IMR-90 (cell line): ENCODE data around the gene IFNAR2.

ENCODE experiments used
- POLR2A ChIP-seq: IDR thresholded peaks from 2 replicates; pipeline ENCODE4 v1.6.1; 2012; ENCODE audit warnings: mild to moderate bottlenecking, low read depth, low read length
- RFX5 ChIP-seq: IDR thresholded peaks from 2 replicates; pipeline ENCODE4 v1.8.0; 2012; ENCODE audit warnings: low read depth, mild to moderate bottlenecking, low read length, moderate library complexity
- TF ChIP-seq, protein P1 (sequence below): conservative IDR thresholded peaks from 2 replicates; pipeline ENCODE4 v1.5.1; 2012; ENCODE audit warnings: mild to moderate bottlenecking, low read depth, low read length, improper control_type of control experiment

DNA sequence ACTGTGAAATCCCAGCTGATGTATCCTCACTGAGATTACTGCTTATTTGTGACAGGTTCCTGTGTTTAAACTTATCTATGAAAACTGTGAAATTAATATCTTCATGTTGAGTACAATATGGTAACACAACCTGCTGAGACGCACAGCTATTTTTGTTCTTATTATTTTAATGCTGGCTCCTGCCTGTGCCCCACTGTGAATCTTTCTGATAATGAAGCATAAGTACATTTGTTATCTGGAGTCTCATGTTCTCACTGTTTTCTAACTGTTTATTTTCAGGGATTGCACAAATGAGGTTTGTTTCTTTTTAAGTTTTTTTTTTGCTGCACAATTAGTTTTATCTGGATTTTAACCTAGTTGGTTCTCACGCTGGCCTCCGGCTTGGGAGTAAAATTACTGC, 39.9 kb upstream of the IFNAR2 start:
- TF ChIP-seq, protein P1, sequence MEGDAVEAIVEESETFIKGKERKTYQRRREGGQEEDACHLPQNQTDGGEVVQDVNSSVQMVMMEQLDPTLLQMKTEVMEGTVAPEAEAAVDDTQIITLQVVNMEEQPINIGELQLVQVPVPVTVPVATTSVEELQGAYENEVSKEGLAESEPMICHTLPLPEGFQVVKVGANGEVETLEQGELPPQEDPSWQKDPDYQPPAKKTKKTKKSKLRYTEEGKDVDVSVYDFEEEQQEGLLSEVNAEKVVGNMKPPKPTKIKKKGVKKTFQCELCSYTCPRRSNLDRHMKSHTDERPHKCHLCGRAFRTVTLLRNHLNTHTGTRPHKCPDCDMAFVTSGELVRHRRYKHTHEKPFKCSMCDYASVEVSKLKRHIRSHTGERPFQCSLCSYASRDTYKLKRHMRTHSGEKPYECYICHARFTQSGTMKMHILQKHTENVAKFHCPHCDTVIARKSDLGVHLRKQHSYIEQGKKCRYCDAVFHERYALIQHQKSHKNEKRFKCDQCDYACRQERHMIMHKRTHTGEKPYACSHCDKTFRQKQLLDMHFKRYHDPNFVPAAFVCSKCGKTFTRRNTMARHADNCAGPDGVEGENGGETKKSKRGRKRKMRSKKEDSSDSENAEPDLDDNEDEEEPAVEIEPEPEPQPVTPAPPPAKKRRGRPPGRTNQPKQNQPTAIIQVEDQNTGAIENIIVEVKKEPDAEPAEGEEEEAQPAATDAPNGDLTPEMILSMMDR: no peak
- TF ChIP-seq POLR2A: no peak
- TF ChIP-seq RFX5: no peak
